HUES64 (cell line): ENCODE measurements around the gene CEP20.

Source experiments
- H3K27ac ChIP-seq: 2 replicates; pipeline ENCODE4 v1.7.0; 2013; ENCODE audit warnings: low read depth, low read length, inconsistent platforms
- H3K27me3 ChIP-seq: 2 replicates; pipeline ENCODE4 v1.6.1; 2013; ENCODE audit warnings: mild to moderate bottlenecking, low read length; ENCODE audit not compliant: insufficient read depth
- H3K36me3 ChIP-seq: 2 replicates; pipeline ENCODE4 v1.6.1; 2013; ENCODE audit warnings: mild to moderate bottlenecking, low read length; ENCODE audit not compliant: insufficient read depth
- H3K4me1 ChIP-seq: 2 replicates; pipeline ENCODE4 v1.6.1; 2013; ENCODE audit warnings: mild to moderate bottlenecking, low read length, moderate library complexity; ENCODE audit not compliant: insufficient read depth
- H3K4me3 ChIP-seq: 2 replicates; pipeline ENCODE4 v1.5.1; 2013; ENCODE audit warnings: mild to moderate bottlenecking, low read length, moderate library complexity
- H3K9ac ChIP-seq: 2 replicates; pipeline ENCODE4 v1.6.1; 2013; ENCODE audit warnings: mild to moderate bottlenecking, low read depth, low read length
- H3K9me3 ChIP-seq: 2 replicates; pipeline ENCODE4 v1.6.1; 2013; ENCODE audit warnings: low read depth, low read length; ENCODE audit not compliant: insufficient read depth
- whole genome bisulfite sequencing: fragments of 150-250, 120-280 bp; methylation state at CpG from one replicate; pipeline ENCODE4 v1.1.7; 2013; ENCODE audit warnings: missing lambda C conversion rate; 5-methylcytosine and 5-hydroxymethylcytosine counted together

The CEP20 gene

GRCh38 chr16:15915555-15916081, 27.2 kb upstream of the CEP20 start:
- 91% methylated on average over 5 of the region's 5 CpGs for WGBS
- H3K27me3 ChIP-seq: no peaks in the 10 kb centered on the region
- H3K36me3 ChIP-seq: no peaks in the 10 kb centered on the region
- no peak overlapping the region for H3K27ac ChIP-seq
- H3K4me1 ChIP-seq: no peaks in the 10 kb centered on the region
- no peaks in the 10 kb centered on the region for H3K9me3 ChIP-seq
- H3K4me3 ChIP-seq: no peak overlapping the region
- no peak overlapping the region for H3K9ac ChIP-seq

- Histone ChIP-seq H3K36me3 (no peaks in the 10 kb centered on the region), H3K4me1 (no peaks in the 10 kb centered on the region), H3K27me3 (no peaks in the 10 kb centered on the region), H3K4me3 (no peak overlapping the region), H3K27ac (no peak overlapping the region), H3K9ac (no peak overlapping the region), H3K9me3 (no peaks in the 10 kb centered on the region)
- 88% methylated on average over 7 of the region's 7 CpGs for WGBS
These were observed 24.8 kb upstream of the CEP20 start for GRCh38 chr16:15913046-15913698.

- Histone ChIP-seq H3K36me3 (no peaks in the 10 kb centered on the region), H3K9ac (no peak overlapping the region), H3K9me3 (no peaks in the 10 kb centered on the region), H3K27me3 (no peaks in the 10 kb centered on the region), H3K27ac (no peak overlapping the region), H3K4me1 (0 out of 2 replicates have a peak, but pooled peaks cover 3% of the 10 kb centered on the region), H3K4me3 (no peak overlapping the region)
- WGBS: 94% methylated on average over 3 of the region's 3 CpGs
These were observed 22.8 kb upstream of the CEP20 start for GRCh38 chr16:15911198-15911597.

- 91% methylated on average over 7 of the region's 7 CpGs for WGBS
- Histone ChIP-seq H3K4me3 (no peak overlapping the region), H3K9me3 (no peaks in the 10 kb centered on the region), H3K36me3 (no peaks in the 10 kb centered on the region), H3K27me3 (no peaks in the 10 kb centered on the region), H3K27ac (no peak overlapping the region), H3K4me1 (0 out of 2 replicates have a peak, but pooled peaks cover 3% of the 10 kb centered on the region), H3K9ac (no peak overlapping the region)
These were observed 19.6 kb upstream of the CEP20 start for GRCh38 chr16:15907863-15908478.

GRCh38 chr16:15906439-15906838, 18.0 kb upstream of the CEP20 start:
- WGBS: 86% methylated on average over 2 of the region's 2 CpGs
- H3K9ac ChIP-seq: no peak overlapping the region
- 0 out of 2 replicates have a peak, but pooled peaks cover 3% of the 10 kb centered on the region for H3K4me1 ChIP-seq
- H3K36me3 ChIP-seq: no peaks in the 10 kb centered on the region
- H3K27me3 ChIP-seq: no peaks in the 10 kb centered on the region
- no peak overlapping the region for H3K4me3 ChIP-seq
- H3K27ac ChIP-seq: no peak overlapping the region
- H3K9me3 ChIP-seq: no peaks in the 10 kb centered on the region

GRCh38 chr16:15903960-15904359, 15.6 kb upstream of the CEP20 start:
- no peaks in the 10 kb centered on the region for H3K27me3 ChIP-seq
- no peak overlapping the region for H3K27ac ChIP-seq
- H3K9me3 ChIP-seq: no peaks in the 10 kb centered on the region
- WGBS: 95% methylated on average over 3 of the region's 5 CpGs
- 0 out of 2 replicates have a peak, but pooled peaks cover 3% of the 10 kb centered on the region for H3K4me1 ChIP-seq
- no peak overlapping the region for H3K9ac ChIP-seq
- no peaks in the 10 kb centered on the region for H3K36me3 ChIP-seq
- no peak overlapping the region for H3K4me3 ChIP-seq

GRCh38 chr16:15900901-15901500, 12.6 kb upstream of the CEP20 start:
- no peaks in the 10 kb centered on the region for H3K36me3 ChIP-seq
- no peak overlapping the region for H3K9ac ChIP-seq
- H3K27ac ChIP-seq: no peak overlapping the region
- no peaks in the 10 kb centered on the region for H3K27me3 ChIP-seq
- WGBS: 92% methylated on average over 5 of the region's 6 CpGs
- no peak overlapping the region for H3K4me3 ChIP-seq
- no peaks in the 10 kb centered on the region for H3K4me1 ChIP-seq
- no peaks in the 10 kb centered on the region for H3K9me3 ChIP-seq

- no peaks in the 10 kb centered on the region for H3K36me3 ChIP-seq
- H3K27me3 ChIP-seq: no peaks in the 10 kb centered on the region
- H3K4me1 ChIP-seq: no peaks in the 10 kb centered on the region
- no peak overlapping the region for H3K27ac ChIP-seq
- 92% methylated on average over 3 of the region's 3 CpGs for WGBS
- H3K9ac ChIP-seq: no peak overlapping the region
- no peak overlapping the region for H3K4me3 ChIP-seq
- no peaks in the 10 kb centered on the region for H3K9me3 ChIP-seq
These were observed 12.0 kb upstream of the CEP20 start for GRCh38 chr16:15900357-15900756.

- H3K27me3 ChIP-seq: no peaks in the 10 kb centered on the region
- 77% methylated on average over 9 of the region's 9 CpGs for WGBS
- no peak overlapping the region for H3K4me3 ChIP-seq
- H3K9ac ChIP-seq: no peak overlapping the region
- H3K9me3 ChIP-seq: no peaks in the 10 kb centered on the region
- no peak overlapping the region for H3K27ac ChIP-seq
- no peaks in the 10 kb centered on the region for H3K4me1 ChIP-seq
- no peaks in the 10 kb centered on the region for H3K36me3 ChIP-seq
These were observed 11.2 kb upstream of the CEP20 start for GRCh38 chr16:15899538-15900100.

GRCh38 chr16:15898654-15899053, 10.3 kb upstream of the CEP20 start:
- H3K27ac ChIP-seq: no peak overlapping the region

GRCh38 chr16:15897834-15898254, 9.4 kb upstream of the CEP20 start:
- Histone ChIP-seq H3K9ac (no peak overlapping the region), H3K4me3 (no peak overlapping the region), H3K9me3 (no peaks in the 10 kb centered on the region), H3K36me3 (no peaks in the 10 kb centered on the region), H3K4me1 (no peaks in the 10 kb centered on the region), H3K27me3 (no peaks in the 10 kb centered on the region), H3K27ac (no peak overlapping the region)
- WGBS: 62% methylated on average over 5 of the region's 5 CpGs

More at GRCh38 chr16:15898654-15899053, 10.3 kb upstream of the CEP20 start:
- Histone ChIP-seq H3K27me3 (no peaks in the 10 kb centered on the region), H3K9me3 (no peaks in the 10 kb centered on the region), H3K9ac (no peak overlapping the region), H3K36me3 (no peaks in the 10 kb centered on the region), H3K4me1 (no peaks in the 10 kb centered on the region), H3K4me3 (no peak overlapping the region)
- 93% methylated on average over 6 of the region's 6 CpGs for WGBS
